ENCODE results near the gene VPS13C.

VPS13C gene

DNA sequence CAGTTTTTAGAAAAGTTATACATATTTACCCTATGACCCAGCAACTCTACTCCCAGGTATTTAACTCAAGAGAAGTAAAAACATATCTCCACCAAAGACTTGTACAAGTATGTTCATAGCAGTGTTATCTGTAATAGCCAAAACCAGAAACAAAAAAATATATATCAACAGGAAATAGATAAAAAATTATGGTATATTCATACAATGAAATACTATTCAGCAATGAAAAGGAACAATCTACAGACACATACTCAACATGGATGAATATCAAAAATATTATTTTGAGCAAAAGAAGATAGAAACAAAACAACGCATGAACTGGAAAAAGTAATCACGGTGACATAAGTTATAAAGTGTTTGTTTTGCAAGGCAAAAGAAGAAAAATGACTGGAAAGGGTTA is 72.4 kb downstream of the VPS13C start:
- H3K79me2 ChIP-seq (ENCODE audit: insufficient read depth, low read length), result no peaks in the 10 kb centered on the region

GRCh38 chr15:61983081-61983480 is 77.2 kb downstream of the VPS13C start:
- no peaks in the 10 kb centered on the region for H3K79me2 ChIP-seq (ENCODE audit: insufficient read depth, low read length)
- no peaks in the 10 kb centered on the region for H4K20me1 ChIP-seq (ENCODE audit: insufficient read depth, low read length, poor library complexity, severe bottlenecking)
- no peaks in the 10 kb centered on the region for H3K27me3 ChIP-seq (ENCODE audit: insufficient read depth, low read length, poor library complexity, severe bottlenecking)
- H3K36me3 ChIP-seq (ENCODE audit: insufficient read depth, low read length), result peaks cover 66% of the 10 kb centered on the region
- TF ChIP-seq EZH2phosphoT487 (IDR thresholded peaks at IDR 0.05; ENCODE audit: borderline replicate concordance), result no peak
- TF ChIP-seq CTCF (conservative IDR thresholded peaks at IDR 0.05; ENCODE audit: low read length), result no peak
- H3K9me3 ChIP-seq (ENCODE audit: insufficient read depth, low read depth, low read length), result peaks cover 4% of the 10 kb centered on the region; the same call in 1 of the 2 replicates
- no peak overlapping the region for H2AFZ ChIP-seq (ENCODE audit: low read length)
- H3F3A ChIP-seq (ENCODE audit: low read depth), result no peaks in the 10 kb centered on the region
- H3K4me2 ChIP-seq (ENCODE audit: low read depth, low read length, poor library complexity, severe bottlenecking), result no peak overlapping the region
- no peak overlapping the region for H3K4me3 ChIP-seq (ENCODE audit: low read length, poor library complexity, severe bottlenecking)
- H3K9ac ChIP-seq (ENCODE audit: low read depth, low read length, poor library complexity, severe bottlenecking), result no peak overlapping the region
- no peaks in the 10 kb centered on the region for H3K4me1 ChIP-seq (ENCODE audit: insufficient read depth, low read length, poor library complexity, severe bottlenecking)
- no peaks in the 10 kb centered on the region for H3K9me2 ChIP-seq (replicated peaks; ENCODE audit: low read depth, low read length)

More for the DNA sequence above, 72.4 kb downstream of the VPS13C start:
- TF ChIP-seq CTCF (conservative IDR thresholded peaks at IDR 0.05; ENCODE audit: low read length) (no peak), EZH2phosphoT487 (IDR thresholded peaks at IDR 0.05; ENCODE audit: borderline replicate concordance) (no peak)
- H3K27me3 ChIP-seq (ENCODE audit: insufficient read depth, low read length, poor library complexity, severe bottlenecking), result no peaks in the 10 kb centered on the region
- no peaks in the 10 kb centered on the region for H4K20me1 ChIP-seq (ENCODE audit: insufficient read depth, low read length, poor library complexity, severe bottlenecking)
- H2AFZ ChIP-seq (ENCODE audit: low read length), result no peak overlapping the region
- no peak overlapping the region for H3K4me3 ChIP-seq (ENCODE audit: low read length, poor library complexity, severe bottlenecking)
- no peak overlapping the region for H3K4me2 ChIP-seq (ENCODE audit: low read depth, low read length, poor library complexity, severe bottlenecking)
- H3K9me3 ChIP-seq (ENCODE audit: insufficient read depth, low read depth, low read length), result peaks cover 4% of the 10 kb centered on the region; the same call in 1 of the 2 replicates
- H3K9ac ChIP-seq (ENCODE audit: low read depth, low read length, poor library complexity, severe bottlenecking), result no peak overlapping the region
- H3K9me2 ChIP-seq (replicated peaks; ENCODE audit: low read depth, low read length), result no peaks in the 10 kb centered on the region
- H3K4me1 ChIP-seq (ENCODE audit: insufficient read depth, low read length, poor library complexity, severe bottlenecking), result no peaks in the 10 kb centered on the region
- no peaks in the 10 kb centered on the region for H3F3A ChIP-seq (ENCODE audit: low read depth)
- H3K36me3 ChIP-seq (ENCODE audit: insufficient read depth, low read length), result peaks cover 48% of the 10 kb centered on the region

DNA sequence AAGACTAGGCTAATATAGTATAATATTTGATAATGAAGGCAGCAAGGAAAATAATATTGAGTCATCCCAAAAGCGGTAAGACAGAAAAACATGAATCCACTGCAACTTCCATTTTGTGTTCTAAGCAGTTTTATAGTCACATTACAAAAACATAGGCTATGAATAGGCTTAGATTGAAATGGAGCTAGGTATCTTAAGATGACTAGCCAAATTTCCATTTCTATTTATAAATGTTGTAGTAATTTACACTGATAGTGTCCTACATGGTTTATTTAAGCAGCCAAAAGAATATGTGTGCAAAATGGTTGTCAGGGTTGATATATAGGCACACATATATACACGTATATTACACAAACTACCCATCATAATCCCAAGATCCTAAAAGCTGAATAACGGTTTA is 82.0 kb downstream of the VPS13C start:
- no peaks in the 10 kb centered on the region for H4K20me1 ChIP-seq (ENCODE audit: insufficient read depth, low read length, poor library complexity, severe bottlenecking)
- H3K27me3 ChIP-seq (ENCODE audit: insufficient read depth, low read length, poor library complexity, severe bottlenecking), result no peaks in the 10 kb centered on the region

More for the DNA sequence above, 82.0 kb downstream of the VPS13C start:
- H3K4me1 ChIP-seq (ENCODE audit: insufficient read depth, low read length, poor library complexity, severe bottlenecking), result no peaks in the 10 kb centered on the region
- no peak for TF ChIP-seq CTCF (conservative IDR thresholded peaks at IDR 0.05; ENCODE audit: low read length)
- no peak for TF ChIP-seq EZH2phosphoT487 (IDR thresholded peaks at IDR 0.05; ENCODE audit: borderline replicate concordance)
- no peak overlapping the region for H2AFZ ChIP-seq (ENCODE audit: low read length)
- H3K9me2 ChIP-seq (replicated peaks; ENCODE audit: low read depth, low read length), result no peaks in the 10 kb centered on the region
- no peaks in the 10 kb centered on the region for H3K79me2 ChIP-seq (ENCODE audit: insufficient read depth, low read length)
- H3K36me3 ChIP-seq (ENCODE audit: insufficient read depth, low read length), result peaks cover 66% of the 10 kb centered on the region
- H3K4me2 ChIP-seq (ENCODE audit: low read depth, low read length, poor library complexity, severe bottlenecking), result no peak overlapping the region
- H3K9ac ChIP-seq (ENCODE audit: low read depth, low read length, poor library complexity, severe bottlenecking), result no peak overlapping the region
- H3K9me3 ChIP-seq (ENCODE audit: insufficient read depth, low read depth, low read length), result no peaks in the 10 kb centered on the region
- H3K4me3 ChIP-seq (ENCODE audit: low read length, poor library complexity, severe bottlenecking), result no peak overlapping the region
- H3F3A ChIP-seq (ENCODE audit: low read depth), result no peaks in the 10 kb centered on the region
